Effector memory CD8-positive, alpha-beta T cell (primary cell): ENCODE measurements around the gene ADIRF.

Experiments used
- ATAC-seq: fragments of 150-1000 bp; cut with Tn5 transposase; replicated peaks from 2 replicates; pipeline ENCODE4 v1.10.0; 2021; ENCODE audit warnings: mild to moderate bottlenecking, moderate library complexity
- DNase-seq, 3 experiments: peaks; one replicate each; pipeline ENCODE4 v3.0.0; 2021
- H3K27ac Mint-ChIP-seq, 2 donors: one replicate each; pipeline ENCODE4 v1.8.0; 2022; ENCODE audit warnings: mild to moderate bottlenecking in 2 of 2, mixed read lengths in 2 of 2, moderate library complexity in 2 of 2
- H3K27me3 Mint-ChIP-seq, 2 donors: one replicate each; pipeline ENCODE4 v1.8.0; 2022; ENCODE audit warnings: mixed read lengths in 2 of 2
- H3K36me3 Mint-ChIP-seq: one replicate; pipeline ENCODE4 v1.8.0; 2022; ENCODE audit warnings: mild to moderate bottlenecking, moderate library complexity, mixed read lengths; ENCODE audit not compliant: insufficient read depth
- H3K4me1 Mint-ChIP-seq, 2 donors: one replicate each; pipeline ENCODE4 v1.8.0; 2022; ENCODE audit warnings: low read depth in 2 of 2, mixed read lengths in 2 of 2
- H3K4me3 Mint-ChIP-seq, 2 donors: one replicate each; pipeline ENCODE4 v1.8.0; 2022; ENCODE audit warnings: mild to moderate bottlenecking in 2 of 2, mixed read lengths in 2 of 2, moderate library complexity in 2 of 2
- H3K9me3 Mint-ChIP-seq, 2 donors: one replicate each; pipeline ENCODE4 v1.8.0; 2022; ENCODE audit warnings: mixed read lengths in 2 of 2

Gene ADIRF

DNA sequence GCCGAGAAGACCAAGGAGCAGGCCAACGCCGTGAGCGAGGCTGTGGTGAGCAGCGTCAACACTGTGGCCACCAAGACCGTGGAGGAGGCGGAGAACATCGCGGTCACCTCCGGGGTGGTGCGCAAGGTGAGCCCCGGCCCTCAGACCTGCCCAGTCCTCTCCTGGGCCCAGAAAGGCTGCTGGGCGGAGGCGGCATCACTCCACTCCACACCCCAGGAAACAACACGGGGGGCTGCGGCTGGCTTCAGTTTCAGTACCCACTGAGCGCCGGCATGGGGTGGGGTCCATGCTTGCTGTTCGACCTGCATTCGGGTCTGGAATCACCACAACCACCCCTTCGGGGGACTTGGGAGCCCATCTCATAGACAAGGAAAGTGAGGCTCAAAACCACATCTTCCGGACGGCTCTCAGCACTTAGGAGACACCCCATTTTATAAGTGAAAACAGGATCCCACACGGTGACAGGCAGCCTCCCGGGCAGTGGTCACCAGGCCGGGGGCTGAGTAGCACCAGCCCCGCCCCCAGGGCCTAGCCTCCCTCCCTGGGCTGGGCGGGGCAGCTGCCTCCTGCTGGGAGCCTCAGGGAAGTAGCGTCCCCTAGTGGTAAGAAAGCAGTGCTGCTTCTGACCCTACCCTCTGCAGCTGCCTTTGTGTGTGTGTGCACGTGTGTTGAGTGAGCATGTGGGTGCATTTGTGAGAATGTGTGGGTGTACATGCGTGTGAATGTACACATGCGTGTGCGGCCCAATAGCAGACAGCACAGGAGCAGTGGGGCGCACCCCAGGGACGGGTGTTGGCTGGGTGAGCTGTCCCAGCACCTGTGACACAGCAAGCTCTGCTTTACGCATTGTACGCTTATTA lies 8.0 kb upstream of the ADIRF start:
- DNase-seq, result no peak
- no peaks in the 10 kb centered on the region for H3K36me3 Mint-ChIP-seq
- H3K9me3 Mint-ChIP-seq, result no peaks in the 10 kb centered on the region
- peak; percentile 87 for ATAC-seq
- no peak overlapping the region for H3K4me3 Mint-ChIP-seq
- no peak overlapping the region for H3K27ac Mint-ChIP-seq
- peaks cover 0 to 17% of the 10 kb centered on the region in 2 donors for H3K27me3 Mint-ChIP-seq
- H3K4me1 Mint-ChIP-seq, result peaks cover 0 to 6% of the 10 kb centered on the region in 2 donors

DNA sequence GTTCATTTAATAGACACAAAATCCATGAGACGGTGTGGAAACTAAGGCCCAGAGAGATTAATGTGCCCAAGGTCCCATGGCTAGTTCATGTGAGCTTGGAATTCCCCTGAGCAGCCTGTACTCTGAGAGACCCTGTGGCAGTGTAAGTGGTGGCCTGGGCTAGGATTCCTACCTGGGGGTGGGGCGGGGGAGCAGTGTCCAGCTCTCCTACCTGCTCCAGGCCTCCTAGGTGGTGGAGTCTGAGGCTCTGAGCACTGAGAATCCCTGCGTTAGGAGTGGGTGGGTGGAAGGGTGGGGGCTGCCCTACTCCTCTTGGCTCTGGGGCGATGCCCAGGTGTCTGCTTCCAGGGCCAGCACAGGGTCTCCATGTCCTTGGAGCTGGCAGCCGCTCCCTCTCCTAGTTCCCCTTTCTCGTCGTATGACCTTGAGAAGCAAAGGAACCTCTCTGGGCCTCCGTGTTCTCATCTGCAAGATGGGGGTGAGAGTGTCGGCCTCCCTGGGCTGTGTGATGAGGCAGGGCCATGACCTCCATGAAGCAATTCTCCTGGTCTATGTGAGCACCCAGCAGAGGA lies 7.3 kb upstream of the ADIRF start:
- Mint-ChIP-seq H3K9me3 (no peaks in the 10 kb centered on the region), H3K27me3 (peaks cover 0 to 17% of the 10 kb centered on the region in 2 donors), H3K4me1 (peaks cover 0 to 7% of the 10 kb centered on the region in 2 donors), H3K36me3 (no peaks in the 10 kb centered on the region), H3K27ac (no peak overlapping the region), H3K4me3 (no peak overlapping the region)
- DNase-seq, result no peak
- no peak for ATAC-seq

DNA sequence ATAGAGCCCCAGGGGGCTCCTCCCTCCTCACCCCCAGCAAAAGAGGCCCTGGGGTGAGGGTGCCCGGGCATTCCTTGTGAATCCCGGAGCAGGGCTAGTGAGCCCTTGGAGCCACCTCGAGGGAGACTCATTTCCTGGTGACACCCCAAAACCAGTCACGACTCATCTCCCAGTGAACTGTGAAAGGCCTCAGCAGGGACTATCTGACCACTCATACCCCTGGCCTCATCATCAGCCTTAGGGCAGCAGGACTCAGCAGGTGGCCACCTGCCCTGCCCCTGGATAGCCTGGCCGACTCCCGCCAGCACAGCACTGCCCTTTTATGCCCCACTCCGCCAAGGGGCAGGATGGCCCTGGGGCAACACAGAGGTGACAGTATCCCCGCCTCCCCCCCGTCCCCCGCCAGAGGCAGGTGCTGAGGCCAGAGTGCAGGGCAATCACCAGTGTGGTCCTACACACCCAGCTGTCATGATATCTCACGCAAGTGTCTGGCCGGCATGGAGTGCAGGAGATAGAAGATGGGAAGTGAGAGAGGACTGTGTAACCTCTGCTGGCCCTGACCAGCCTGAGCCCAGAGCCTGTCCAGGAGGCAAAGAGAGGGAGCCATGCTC lies 6.7 kb upstream of the ADIRF start:
- no peak for ATAC-seq
- H3K27me3 Mint-ChIP-seq, result peaks cover 0 to 17% of the 10 kb centered on the region in 2 donors
- H3K27ac Mint-ChIP-seq, result no peak overlapping the region
- no peaks in the 10 kb centered on the region for H3K36me3 Mint-ChIP-seq
- DNase-seq, result no peak
- no peaks in the 10 kb centered on the region for H3K9me3 Mint-ChIP-seq
- no peak overlapping the region for H3K4me3 Mint-ChIP-seq
- H3K4me1 Mint-ChIP-seq, result peaks cover 6 to 13% of the 10 kb centered on the region in 2 donors

DNA sequence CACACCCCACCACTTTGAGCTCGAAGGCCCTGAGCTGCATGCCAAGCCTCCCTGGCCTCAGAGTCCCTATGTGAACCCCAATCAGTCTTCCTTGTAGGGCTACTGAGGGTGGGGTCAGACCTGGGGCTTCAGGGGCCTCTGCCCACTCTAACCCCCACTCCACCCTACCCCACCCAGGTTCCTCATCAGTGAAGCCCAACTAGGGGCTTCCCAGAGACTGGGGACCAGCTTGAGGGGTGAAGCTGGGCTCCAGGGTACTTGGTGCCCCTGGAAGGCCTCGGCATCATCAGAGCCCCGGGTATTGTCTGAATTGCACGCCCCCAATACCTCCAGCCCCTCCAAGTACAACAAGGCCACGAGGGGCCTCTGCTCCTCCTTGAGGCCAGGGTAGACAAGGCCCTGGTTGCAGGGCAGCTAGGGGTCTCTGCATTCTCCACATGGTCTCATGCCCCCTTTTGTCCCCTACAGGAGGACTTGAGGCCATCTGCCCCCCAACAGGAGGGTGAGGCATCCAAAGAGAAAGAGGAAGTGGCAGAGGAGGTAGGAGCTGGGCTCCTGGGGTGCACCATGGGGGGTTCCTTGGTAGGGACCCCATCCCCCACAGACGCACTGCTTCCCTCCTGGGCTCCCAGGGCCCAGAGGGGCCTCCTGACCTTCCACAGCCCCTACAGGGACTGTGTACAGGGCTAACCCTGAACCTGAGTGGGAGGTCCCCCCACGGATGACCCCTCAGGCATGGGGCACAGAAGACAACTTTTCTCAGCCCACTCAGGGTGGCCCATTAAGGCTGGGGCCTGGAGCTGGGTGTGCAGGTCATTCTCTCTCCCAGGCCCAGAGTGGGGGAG lies 5.9 kb upstream of the ADIRF start:
- H3K4me3 Mint-ChIP-seq, result no peak overlapping the region
- peaks cover 0 to 17% of the 10 kb centered on the region in 2 donors for H3K27me3 Mint-ChIP-seq
- H3K36me3 Mint-ChIP-seq, result no peaks in the 10 kb centered on the region
- ATAC-seq (no peak), DNase-seq (no peak)
- H3K27ac Mint-ChIP-seq, result no peak overlapping the region
- H3K9me3 Mint-ChIP-seq, result no peaks in the 10 kb centered on the region
- H3K4me1 Mint-ChIP-seq, result peaks cover 7 to 14% of the 10 kb centered on the region in 2 donors

DNA sequence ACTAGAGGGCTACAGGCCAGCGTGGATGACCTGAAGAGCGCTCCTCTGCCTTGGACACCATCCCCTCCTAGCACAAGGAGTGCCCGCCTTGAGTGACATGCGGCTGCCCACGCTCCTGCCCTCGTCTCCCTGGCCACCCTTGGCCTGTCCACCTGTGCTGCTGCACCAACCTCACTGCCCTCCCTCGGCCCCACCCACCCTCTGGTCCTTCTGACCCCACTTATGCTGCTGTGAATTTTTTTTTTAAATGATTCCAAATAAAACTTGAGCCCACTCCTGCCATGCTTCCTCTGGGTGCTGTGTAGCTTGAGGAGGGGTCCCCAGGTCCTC lies 5.3 kb upstream of the ADIRF start:
- H3K4me3 Mint-ChIP-seq, result no peak overlapping the region
- H3K27ac Mint-ChIP-seq, result no peak overlapping the region
- H3K36me3 Mint-ChIP-seq, result no peaks in the 10 kb centered on the region
- no peaks in the 10 kb centered on the region for H3K9me3 Mint-ChIP-seq
- ATAC-seq, result no peak
- H3K4me1 Mint-ChIP-seq, result peaks cover 7 to 16% of the 10 kb centered on the region in 2 donors
- peaks cover 0 to 17% of the 10 kb centered on the region in 2 donors for H3K27me3 Mint-ChIP-seq
- DNase-seq, result no peak

DNA sequence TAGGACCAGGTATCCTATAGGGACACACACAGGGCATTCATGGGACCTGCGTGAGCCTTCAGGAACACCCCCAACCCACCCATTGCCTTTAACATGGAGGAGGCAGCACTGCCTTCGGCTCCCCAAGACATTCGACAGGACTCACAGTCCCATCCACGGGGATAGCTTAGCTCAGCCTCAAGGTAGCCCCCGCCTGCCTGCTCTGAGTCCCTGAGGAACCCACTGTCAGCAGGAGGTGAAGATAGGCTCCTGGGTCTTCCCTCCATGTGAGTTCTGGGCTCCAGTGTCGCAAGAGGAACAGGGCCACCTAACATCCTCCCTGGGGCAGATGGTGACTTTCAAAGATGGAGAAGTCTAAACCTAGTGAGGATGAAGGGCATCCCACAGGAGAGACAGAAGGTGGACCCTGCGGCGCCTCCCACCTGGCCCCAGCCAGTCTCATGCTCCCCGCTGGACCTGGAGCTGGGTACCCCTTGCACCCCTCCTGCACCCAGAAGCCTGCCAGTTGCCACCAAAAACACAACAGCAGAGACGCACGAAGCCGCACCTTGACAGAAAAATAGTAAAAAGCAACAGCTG lies 4.9 kb upstream of the ADIRF start:
- ATAC-seq (no peak), DNase-seq (no peak)
- Mint-ChIP-seq H3K27ac (no peak overlapping the region), H3K4me3 (no peak overlapping the region), H3K36me3 (no peaks in the 10 kb centered on the region), H3K4me1 (peaks cover 7 to 16% of the 10 kb centered on the region in 2 donors), H3K27me3 (peaks cover 0 to 17% of the 10 kb centered on the region in 2 donors), H3K9me3 (no peaks in the 10 kb centered on the region)

DNA sequence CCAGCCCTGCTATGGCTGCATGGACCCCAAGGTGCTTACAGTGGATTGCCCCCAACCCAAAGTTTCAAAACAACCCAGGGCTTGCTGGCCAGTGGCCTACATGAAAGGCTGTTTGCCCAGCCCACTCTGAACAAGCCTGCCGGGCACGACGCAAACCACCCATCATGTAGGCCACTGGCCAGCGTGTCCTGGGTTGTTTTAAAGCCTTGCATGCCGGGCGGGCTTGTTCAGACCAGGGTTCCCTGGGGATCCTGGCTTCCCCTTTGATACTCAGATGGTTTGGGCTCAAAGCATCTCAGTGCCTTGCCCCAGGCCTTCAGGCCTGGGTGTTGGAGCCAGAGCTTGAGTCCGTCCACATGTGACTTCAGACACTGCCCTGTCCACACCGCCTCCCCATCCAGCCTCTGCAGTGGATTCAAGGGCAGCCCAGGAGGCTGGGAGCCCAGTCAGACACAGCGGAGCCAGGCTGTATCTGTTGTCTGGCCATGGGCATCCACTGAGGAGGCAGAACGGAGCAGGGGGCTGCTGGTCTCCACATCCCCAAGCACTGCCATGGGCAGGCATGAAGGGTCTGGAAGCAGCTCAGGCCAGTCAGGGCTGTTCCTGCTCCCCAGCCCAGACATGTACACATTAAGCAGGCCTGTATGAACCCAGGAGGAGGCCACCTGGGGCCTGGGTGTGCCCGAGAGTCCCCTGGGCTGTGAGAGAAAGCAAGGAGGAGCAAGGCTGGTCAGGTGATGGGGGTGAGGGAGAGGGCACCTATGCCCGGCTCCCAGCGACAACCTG lies 4.0 kb upstream of the ADIRF start:
- Mint-ChIP-seq H3K4me1 (peaks cover 7 to 19% of the 10 kb centered on the region in 2 donors), H3K4me3 (no peak overlapping the region), H3K27ac (no peak overlapping the region), H3K27me3 (peaks cover 0 to 17% of the 10 kb centered on the region in 2 donors), H3K36me3 (no peaks in the 10 kb centered on the region), H3K9me3 (no peaks in the 10 kb centered on the region)
- ATAC-seq (no peak), DNase-seq (no peak)

DNA sequence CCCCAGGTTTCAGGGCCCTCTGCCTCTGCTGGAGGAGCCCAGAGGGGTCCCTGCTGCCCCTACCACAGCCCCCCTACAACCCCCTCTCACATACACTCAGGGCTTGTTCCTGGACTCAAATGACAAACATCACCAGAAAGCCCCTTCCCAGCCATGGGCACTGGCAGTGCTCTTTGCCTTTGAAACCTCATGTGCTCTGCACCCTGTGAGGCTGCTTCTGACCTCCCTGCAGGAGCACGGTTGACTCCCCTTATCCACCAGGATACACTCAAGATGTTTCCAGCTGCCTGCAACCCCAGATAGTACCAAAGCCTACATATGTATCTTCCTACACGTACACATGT lies 3.5 kb upstream of the ADIRF start:
- no peaks in the 10 kb centered on the region for H3K36me3 Mint-ChIP-seq
- no peaks in the 10 kb centered on the region for H3K9me3 Mint-ChIP-seq
- no peak for DNase-seq
- no peak overlapping the region for H3K4me3 Mint-ChIP-seq
- peaks cover 7 to 19% of the 10 kb centered on the region in 2 donors for H3K4me1 Mint-ChIP-seq
- H3K27ac Mint-ChIP-seq, result no peak overlapping the region
- no peak for ATAC-seq
- H3K27me3 Mint-ChIP-seq, result peaks cover 0 to 17% of the 10 kb centered on the region in 2 donors

DNA sequence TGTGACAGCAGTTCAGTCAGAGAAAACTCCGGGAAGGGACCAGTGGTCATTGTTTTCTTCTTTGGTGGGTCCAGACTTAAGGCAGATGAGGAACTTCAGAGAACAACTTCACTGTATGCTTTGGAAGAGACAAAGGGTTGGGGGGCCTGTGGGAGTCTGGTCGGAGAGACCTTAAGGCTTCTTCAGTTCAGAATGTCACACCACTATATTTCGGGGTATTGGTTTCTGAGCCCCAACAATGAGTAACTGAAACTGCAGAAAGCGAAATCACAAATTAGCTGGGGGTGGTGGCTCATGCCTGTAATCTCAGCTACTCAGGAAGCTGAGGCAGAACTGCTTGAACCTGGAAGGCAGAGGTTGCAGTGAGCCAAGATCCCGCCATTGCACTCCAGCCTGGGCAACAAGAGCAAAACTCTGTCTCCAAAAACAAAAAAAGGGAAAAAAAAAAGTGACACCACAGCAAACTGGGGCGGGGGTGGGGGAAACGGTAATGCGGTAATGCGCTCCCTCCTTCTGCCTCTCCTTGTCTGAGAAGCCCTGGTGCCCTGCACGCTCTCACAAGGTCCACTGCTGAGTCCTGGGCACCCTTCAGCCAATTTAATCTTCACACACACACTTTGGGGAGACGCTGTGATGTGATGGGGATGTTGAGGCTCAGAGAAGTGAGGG lies 2.2 kb upstream of the ADIRF start:
- H3K36me3 Mint-ChIP-seq, result peaks cover 7% of the 10 kb centered on the region
- H3K4me1 Mint-ChIP-seq, result peaks cover 7 to 18% of the 10 kb centered on the region in 2 donors
- H3K9me3 Mint-ChIP-seq, result no peaks in the 10 kb centered on the region
- no peak for ATAC-seq
- DNase-seq, result no peak
- H3K27ac Mint-ChIP-seq, result peak overlapping the region; percentile 56 to 80
- peaks cover 0 to 9% of the 10 kb centered on the region in 2 donors for H3K27me3 Mint-ChIP-seq
- peak overlapping the region; percentile 37 to 73 for H3K4me3 Mint-ChIP-seq

DNA sequence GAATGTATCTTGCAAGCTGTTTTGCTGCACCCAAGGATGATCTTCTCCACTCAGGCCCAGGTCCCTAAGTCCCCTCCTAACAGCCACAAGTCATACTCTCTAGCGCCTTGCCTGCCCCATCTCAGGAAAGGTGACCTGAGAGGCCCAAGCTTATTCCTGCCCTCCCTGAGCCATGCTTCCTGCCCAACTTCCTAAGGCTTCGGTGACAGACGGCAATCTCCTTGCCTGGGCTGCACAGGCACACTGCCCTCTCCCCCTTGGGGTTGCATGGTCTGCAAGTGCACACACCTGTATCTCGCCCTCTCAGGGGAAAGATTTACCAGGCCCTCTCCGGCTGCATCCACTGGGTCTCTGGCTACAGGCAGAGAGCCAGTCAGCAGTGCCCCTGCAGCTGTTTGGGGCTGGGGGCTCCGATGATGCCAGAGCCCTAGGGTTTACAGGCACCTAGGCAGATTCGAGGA lies 771 bp upstream of the ADIRF start:
- Mint-ChIP-seq H3K27ac (no peak overlapping the region), H3K4me3 (no peak overlapping the region), H3K27me3 (no peaks in the 10 kb centered on the region), H3K36me3 (peaks cover 17% of the 10 kb centered on the region), H3K9me3 (no peaks in the 10 kb centered on the region), H3K4me1 (peaks cover 12 to 25% of the 10 kb centered on the region in 2 donors)
- ATAC-seq, result no peak
- DNase-seq, result no peak

DNA sequence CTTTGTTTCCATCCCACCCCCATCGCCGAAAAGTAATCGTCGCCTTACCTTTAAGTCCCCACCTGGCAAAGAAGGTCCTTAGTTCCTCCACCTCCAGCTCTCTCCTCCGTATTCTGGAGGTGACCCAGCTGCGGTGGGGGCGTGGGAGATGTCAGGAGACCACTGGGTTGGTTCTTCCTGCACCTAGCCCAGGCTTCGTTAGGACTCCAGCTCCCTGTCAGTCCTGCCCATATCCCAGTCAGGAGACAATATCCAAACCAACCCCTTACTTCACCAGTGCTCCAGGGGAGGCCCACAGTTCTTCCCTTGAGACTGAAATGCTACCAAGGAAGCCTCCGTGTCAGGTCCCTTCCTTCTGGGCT lies 693 bp downstream of the ADIRF start:
- no peaks in the 10 kb centered on the region for H3K27me3 Mint-ChIP-seq
- peaks cover 23% of the 10 kb centered on the region for H3K36me3 Mint-ChIP-seq
- H3K9me3 Mint-ChIP-seq, result no peaks in the 10 kb centered on the region
- H3K27ac Mint-ChIP-seq, result no peak overlapping the region
- H3K4me3 Mint-ChIP-seq, result peak overlapping the region in 1 of 2 donors; percentile 23
- ATAC-seq, result no peak
- DNase-seq, result no peak
- H3K4me1 Mint-ChIP-seq, result peaks cover 21 to 25% of the 10 kb centered on the region in 2 donors

DNA sequence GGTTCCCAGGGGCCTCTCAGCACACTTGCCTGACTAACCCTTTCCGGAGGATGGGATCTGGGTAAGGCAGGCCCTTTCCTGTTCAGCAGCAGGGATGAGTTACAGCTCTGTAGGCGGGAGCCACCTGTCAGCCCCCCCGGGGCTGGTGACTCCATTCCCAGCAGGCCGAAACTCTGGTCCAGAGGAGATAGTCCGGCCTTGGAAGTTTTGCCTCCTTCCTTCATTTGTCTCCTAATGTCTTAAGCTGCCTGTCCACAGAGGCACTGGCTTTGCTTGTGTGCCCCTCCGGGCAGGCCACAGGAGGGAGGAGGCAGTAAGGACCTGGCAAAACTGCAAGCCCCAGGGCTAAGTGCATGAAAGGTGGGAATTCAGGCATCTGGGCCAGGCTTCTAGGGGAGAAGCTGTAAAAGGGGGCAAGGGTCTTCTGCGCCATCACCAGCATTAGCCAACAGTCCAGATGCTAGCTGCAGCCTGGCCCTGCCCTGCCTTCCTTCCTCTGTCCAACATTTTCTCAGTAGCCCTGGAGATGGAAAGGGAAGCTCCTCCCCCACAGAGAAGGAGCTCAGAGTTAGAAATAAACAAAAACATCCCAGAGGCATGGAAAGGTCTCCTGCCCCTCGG lies 1.2 kb downstream of the ADIRF start:
- ATAC-seq, result no peak
- Mint-ChIP-seq H3K36me3 (peaks cover 23% of the 10 kb centered on the region), H3K4me1 (peaks cover 21 to 25% of the 10 kb centered on the region in 2 donors), H3K27me3 (no peaks in the 10 kb centered on the region), H3K9me3 (no peaks in the 10 kb centered on the region), H3K27ac (peak overlapping the region in 1 of 2 donors; percentile 95), H3K4me3 (peak overlapping the region; percentile 10 to 23)
- no peak for DNase-seq
